ENCODE measurements around the gene BAIAP3.

Gene BAIAP3

DNA sequence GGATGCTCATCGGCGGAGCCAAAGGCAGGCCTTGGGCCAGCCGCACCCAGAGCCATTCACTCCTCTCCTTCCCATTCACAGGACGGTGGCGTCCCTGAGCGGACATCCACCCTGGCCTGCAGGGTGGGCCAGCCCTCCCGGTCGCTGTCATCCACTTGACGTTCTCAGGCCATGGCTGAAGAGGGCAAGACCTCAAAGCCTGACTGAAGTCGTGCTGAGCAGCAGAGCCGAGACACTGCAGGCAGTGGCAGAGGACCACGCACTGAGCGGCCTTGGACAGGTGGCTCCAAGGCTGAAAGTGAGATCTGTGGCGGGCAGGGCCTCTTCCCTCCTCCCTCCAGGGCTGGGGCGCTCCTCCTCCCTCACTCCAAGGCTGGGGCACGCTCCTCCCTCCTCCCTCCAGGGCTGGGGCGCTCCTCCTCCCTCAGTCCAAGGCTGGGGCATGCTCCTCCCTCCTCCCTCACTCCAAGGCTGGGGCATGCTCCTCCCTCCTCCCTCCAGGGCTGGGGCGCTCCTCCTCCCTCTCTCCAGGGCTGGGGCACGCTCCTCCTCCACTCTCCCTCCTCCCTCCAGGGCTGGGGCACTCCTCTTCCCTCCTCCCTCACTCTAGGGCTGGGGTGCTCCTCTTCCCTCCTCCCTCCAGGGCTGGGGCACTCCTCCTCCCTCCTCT is 42.4 kb downstream of the BAIAP3 start:
- intact Hi-C loops (cut with micrococcal nuclease), result no loop called here

DNA sequence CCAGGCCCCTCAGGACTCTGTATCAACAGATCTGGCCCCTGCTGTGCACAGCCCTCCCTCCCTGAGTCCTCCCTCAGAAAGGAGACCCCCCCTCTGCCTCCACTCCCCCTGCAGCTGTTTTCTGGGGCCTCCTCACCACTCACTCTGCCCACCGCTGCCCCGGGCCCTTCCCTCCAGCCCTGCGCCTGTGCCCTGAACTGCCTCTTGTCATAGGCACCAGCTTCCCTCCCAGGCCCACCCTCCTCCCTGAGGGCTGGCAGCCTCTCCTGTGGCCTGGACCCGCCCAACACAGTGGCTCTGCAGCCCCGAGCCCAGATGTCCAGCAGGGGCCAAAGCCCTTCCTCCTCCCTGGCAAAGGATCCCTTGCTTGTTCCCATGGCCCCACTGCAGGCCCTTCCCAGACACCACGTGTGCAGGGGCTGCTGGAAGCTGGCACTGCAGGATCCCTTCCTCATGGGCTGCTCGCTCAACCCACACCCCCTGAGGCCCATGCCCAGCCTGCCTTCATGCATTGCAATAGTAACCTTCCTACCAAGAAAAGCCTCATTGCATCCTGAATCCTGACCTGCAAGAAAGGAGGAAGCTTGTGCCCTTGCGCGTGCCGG is 44.1 kb downstream of the BAIAP3 start:
- H3K27ac Mint-ChIP-seq, result no peak overlapping the region
- H3K4me3 Mint-ChIP-seq, result peak overlapping the region; percentile 61
- no peaks in the 10 kb centered on the region for H3K9me3 Mint-ChIP-seq
- intact Hi-C loops (cut with micrococcal nuclease), result no loop called here
- H3K36me3 Mint-ChIP-seq (ENCODE audit: low read depth), result peaks cover 76% of the 10 kb centered on the region
- peaks cover 17% of the 10 kb centered on the region for H3K4me1 Mint-ChIP-seq (ENCODE audit: low read depth)
- no peaks in the 10 kb centered on the region for H3K27me3 Mint-ChIP-seq

More for the DNA sequence above, 42.4 kb downstream of the BAIAP3 start:
- H3K9me3 Mint-ChIP-seq, result no peaks in the 10 kb centered on the region
- peaks cover 76% of the 10 kb centered on the region for H3K36me3 Mint-ChIP-seq (ENCODE audit: low read depth)
- H3K27ac Mint-ChIP-seq, result no peak overlapping the region
- H3K4me1 Mint-ChIP-seq (ENCODE audit: low read depth), result peaks cover 17% of the 10 kb centered on the region
- H3K4me3 Mint-ChIP-seq, result no peak overlapping the region
- H3K27me3 Mint-ChIP-seq, result no peaks in the 10 kb centered on the region

DNA sequence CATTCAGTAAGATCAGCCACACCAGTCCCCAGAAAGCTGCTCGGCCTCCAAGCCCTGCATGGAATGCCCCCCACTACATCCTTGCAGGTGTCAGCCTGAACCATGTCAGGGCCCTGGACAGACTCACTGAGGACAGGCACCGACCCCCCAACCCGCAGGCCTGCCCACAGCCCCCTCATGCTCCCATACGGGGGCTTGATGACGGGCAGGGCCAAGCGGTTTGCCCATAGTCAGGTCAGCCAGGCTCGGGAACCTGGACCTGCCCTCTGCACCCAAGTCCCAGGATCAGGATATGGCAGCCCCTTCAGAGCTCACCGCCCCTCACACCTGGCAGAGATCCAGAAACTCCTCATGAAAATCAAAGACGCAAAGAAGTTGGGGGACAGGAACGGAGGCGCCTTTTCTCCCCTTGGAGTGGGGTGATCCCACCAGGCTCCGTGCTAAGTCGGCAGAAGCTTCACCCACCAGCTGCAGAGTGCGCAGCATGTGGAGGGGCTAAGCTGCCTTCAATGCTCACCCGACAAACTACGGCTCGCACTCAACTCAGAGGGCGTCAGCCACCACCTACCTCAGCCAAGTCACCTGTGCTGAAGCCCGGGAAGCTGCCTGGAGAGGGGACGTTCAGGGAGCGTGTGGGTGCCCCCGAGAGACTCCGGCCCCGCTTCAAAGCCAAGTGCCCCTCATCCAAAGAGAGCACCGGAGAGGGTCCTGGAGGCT is 44.8 kb downstream of the BAIAP3 start:
- Mint-ChIP-seq H3K36me3 (ENCODE audit: low read depth) (peaks cover 83% of the 10 kb centered on the region), H3K9me3 (no peaks in the 10 kb centered on the region), H3K4me1 (ENCODE audit: low read depth) (peaks cover 17% of the 10 kb centered on the region), H3K27ac (peak overlapping the region; percentile 70), H3K27me3 (no peaks in the 10 kb centered on the region), H3K4me3 (peak overlapping the region; percentile 78)
- intact Hi-C loops (cut with micrococcal nuclease), result no loop called here

DNA sequence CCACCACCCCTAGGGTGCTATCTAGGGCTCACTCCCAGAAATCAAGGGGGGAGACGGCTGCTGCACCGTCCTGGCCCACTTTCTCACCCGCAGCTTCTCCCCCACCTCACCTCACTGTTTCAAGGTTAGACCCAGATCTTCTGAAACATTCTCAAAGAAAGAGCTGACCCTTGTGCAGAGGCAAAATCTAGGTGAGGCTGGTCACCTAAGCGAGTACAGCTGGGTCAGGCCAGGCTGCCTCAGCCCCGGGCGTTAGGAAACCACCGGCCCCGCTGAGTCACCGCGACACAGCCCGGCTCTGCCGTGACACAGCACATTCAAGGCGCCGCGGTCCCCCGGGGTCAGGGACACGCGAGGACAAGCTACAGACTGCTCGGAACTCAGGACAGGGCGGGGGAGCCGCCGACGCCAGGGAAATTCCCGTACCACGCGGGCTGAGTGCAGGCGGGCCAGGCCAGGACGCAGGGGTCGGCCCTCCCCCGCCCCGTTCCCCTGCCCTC is 45.4 kb downstream of the BAIAP3 start:
- Mint-ChIP-seq H3K27ac (peak overlapping the region; percentile 70), H3K9me3 (no peaks in the 10 kb centered on the region), H3K4me1 (ENCODE audit: low read depth) (peaks cover 17% of the 10 kb centered on the region), H3K4me3 (peak overlapping the region; percentile 78), H3K27me3 (no peaks in the 10 kb centered on the region), H3K36me3 (ENCODE audit: low read depth) (peaks cover 89% of the 10 kb centered on the region)
- intact Hi-C loops (cut with micrococcal nuclease), result no loop called here

DNA sequence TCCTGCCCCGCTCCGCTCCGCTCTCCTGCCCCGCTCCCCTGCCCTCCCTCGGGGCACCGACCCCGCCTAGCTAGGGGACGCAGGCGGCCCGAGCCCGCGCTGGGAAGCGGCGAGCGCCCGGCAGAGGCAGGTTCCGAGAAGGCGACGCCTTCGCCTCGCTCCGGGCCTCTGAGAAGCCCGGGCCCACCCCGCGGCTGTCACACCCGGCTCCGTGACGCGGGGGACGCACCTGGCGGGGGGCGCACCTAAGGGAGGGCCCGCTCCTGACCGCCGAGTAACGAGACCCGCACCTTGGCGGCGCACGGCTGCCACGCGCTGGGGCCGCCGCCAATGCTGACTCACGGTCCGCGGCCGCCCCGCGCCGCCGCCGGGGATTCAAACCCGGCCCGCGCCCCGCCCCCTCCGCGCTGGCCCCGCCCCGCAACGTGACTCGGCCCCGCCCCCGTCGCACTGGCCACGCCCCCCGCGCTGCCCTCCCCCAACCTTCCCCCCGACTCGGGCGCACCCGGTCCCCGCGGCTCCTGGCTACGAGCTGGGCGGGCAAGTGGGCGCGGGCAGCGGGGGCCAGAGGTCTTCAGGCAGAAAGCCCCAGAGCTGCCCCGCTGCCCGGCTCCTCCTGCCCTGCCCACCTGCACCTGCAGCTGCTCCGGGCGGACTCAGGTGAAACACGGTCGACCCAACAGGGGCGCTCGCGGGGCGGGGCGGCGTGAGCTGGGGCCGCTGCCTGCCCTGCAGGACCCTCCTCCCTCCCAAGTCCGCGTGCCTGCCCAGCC is 46.0 kb downstream of the BAIAP3 start:
- peak overlapping the region; percentile 70 for H3K27ac Mint-ChIP-seq

DNA sequence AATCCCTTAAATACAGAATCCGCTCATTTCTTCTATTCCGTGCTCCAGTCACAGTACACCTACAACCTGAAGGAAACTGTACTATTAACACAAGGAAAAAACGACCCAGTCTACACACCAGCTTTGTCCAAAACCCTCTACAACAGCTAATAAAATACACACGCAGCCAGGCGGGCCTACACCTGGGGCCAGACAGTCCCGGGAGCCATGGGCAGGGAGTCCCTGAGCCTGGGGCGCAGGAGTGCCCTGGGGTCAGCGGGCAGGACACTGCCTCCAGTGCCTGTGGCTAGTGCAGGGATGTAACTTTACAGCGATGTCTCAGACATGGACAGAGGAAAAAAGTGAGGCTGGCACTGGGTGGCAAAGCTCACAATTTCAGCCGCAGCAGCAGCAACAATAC is 46.8 kb downstream of the BAIAP3 start:
- H3K4me3 Mint-ChIP-seq, result peak overlapping the region; percentile 57
- H3K9me3 Mint-ChIP-seq, result no peaks in the 10 kb centered on the region
- intact Hi-C loops (cut with micrococcal nuclease), result no loop called here
- peaks cover 17% of the 10 kb centered on the region for H3K4me1 Mint-ChIP-seq (ENCODE audit: low read depth)
- H3K27me3 Mint-ChIP-seq, result no peaks in the 10 kb centered on the region
- no peak overlapping the region for H3K27ac Mint-ChIP-seq
- peaks cover 89% of the 10 kb centered on the region for H3K36me3 Mint-ChIP-seq (ENCODE audit: low read depth)

More for the DNA sequence above, 46.0 kb downstream of the BAIAP3 start:
- intact Hi-C loops (cut with micrococcal nuclease), result no loop called here
- Mint-ChIP-seq H3K9me3 (no peaks in the 10 kb centered on the region), H3K4me1 (ENCODE audit: low read depth) (peaks cover 17% of the 10 kb centered on the region), H3K4me3 (peak overlapping the region; percentile 78), H3K36me3 (ENCODE audit: low read depth) (peaks cover 89% of the 10 kb centered on the region), H3K27me3 (no peaks in the 10 kb centered on the region)

DNA sequence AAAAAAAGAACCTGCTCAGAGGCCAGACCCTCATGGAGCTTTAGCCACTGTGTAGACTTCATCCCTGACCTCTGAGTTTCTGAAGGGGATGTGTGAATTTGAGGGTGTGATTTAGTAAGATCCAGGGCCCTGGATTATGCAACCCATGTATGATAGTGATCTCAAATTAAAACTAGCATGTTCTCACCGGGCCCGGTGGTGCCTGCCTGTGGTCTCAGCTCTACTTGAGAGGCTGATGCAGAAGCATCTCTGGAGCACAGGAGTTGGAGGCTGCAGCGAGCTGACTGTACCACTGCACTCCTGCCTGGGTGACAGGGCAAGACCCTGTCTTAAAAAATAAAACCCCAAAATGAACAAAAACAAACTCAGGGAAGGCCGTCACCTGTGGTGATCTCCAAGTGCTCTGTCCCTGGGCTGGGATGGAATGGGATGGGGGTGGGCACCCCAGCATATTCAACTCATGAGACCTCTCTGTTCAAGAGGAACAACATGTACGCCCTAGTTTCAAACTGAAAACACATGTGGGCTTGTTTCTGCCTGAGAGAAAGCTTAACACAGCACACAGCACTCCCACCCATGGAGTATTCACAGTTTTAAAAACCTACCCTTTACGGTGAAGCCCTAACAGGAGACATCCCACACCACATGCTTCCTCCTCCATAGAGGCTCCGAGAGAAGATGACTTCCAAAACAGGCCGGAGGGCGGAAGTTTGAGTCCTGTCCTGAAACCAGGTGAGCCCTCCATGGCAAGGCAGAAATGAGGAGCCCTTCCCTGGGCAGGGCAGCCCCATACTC is 48.4 kb downstream of the BAIAP3 start:
- no peak overlapping the region for H3K27ac Mint-ChIP-seq
- H3K27me3 Mint-ChIP-seq, result no peaks in the 10 kb centered on the region
- H3K4me3 Mint-ChIP-seq, result no peak overlapping the region
- intact Hi-C loops (cut with micrococcal nuclease), result no loop called here
- H3K36me3 Mint-ChIP-seq (ENCODE audit: low read depth), result peaks cover 90% of the 10 kb centered on the region
- no peaks in the 10 kb centered on the region for H3K9me3 Mint-ChIP-seq
- H3K4me1 Mint-ChIP-seq (ENCODE audit: low read depth), result peaks cover 17% of the 10 kb centered on the region

DNA sequence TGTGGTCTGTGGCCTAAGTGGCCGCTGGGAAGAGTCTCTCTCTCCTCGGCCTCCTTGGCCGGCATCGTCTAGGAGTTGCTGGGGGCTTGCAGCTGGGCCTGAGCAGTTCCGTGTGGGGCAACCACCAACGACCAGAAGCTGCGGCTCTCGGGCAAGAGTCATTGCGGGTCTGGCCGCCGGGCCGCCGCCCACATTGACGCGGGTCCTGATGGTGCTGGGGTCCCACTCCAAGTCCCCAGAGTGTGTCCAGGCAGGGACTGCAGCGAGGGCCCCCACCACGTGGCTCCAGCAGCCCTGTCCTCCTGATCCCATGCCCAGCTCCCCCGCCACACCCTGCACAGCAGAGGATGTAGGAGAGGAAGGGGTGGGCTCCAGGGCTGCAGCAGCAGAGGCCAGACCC is 50.1 kb downstream of the BAIAP3 start:
- no peak overlapping the region for H3K27ac Mint-ChIP-seq
- H3K36me3 Mint-ChIP-seq (ENCODE audit: low read depth), result peaks cover 92% of the 10 kb centered on the region
- no peaks in the 10 kb centered on the region for H3K27me3 Mint-ChIP-seq
- peaks cover 5% of the 10 kb centered on the region for H3K4me1 Mint-ChIP-seq (ENCODE audit: low read depth)
- intact Hi-C loops (cut with micrococcal nuclease), result no loop called here
- H3K9me3 Mint-ChIP-seq, result no peaks in the 10 kb centered on the region
- H3K4me3 Mint-ChIP-seq, result no peak overlapping the region

DNA sequence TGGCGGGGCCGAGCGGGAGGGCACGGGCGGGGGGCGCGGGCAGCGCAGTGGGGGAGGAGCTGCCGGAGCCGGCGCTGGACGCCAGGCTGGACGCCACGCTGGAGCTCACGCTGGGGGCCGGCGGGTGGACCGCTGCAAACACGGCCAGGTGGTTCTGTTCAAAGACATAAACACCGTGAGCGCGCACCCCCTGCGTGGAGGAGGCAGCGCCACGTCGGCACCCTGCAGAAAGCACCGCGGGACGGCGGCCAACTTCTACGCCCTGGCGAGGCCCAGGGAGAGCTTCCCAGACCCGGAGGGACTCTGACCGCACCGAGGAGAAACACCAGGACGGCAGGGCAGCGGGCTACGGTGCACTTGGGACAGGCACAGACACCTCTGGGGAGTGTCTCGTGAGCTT is 51.8 kb downstream of the BAIAP3 start:
- no peak overlapping the region for H3K27ac Mint-ChIP-seq
- H3K4me3 Mint-ChIP-seq, result no peak overlapping the region
- H3K4me1 Mint-ChIP-seq (ENCODE audit: low read depth), result no peaks in the 10 kb centered on the region
- peaks cover 100% of the 10 kb centered on the region for H3K36me3 Mint-ChIP-seq (ENCODE audit: low read depth)
- intact Hi-C loops (cut with micrococcal nuclease), result no loop called here
- no peaks in the 10 kb centered on the region for H3K27me3 Mint-ChIP-seq
- H3K9me3 Mint-ChIP-seq, result no peaks in the 10 kb centered on the region

DNA sequence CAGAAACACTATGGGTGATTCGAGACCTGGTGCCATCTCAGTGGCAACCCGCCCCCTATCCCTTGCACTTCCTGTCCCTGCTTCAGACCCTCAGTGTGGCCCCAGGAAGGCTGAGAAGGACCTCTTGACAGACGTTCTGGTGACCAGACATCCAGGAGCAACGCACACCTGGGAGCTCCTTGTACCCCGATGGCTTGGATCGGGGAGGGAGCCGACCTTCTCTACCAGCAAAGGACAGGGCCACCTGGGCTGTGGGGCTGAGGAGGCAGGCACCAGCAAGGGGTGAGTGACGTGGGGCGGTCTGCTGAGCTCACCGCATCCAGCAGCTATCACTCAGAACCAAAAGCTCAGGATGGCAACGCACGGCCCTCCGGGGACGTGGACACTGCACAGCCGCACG is 53.9 kb downstream of the BAIAP3 start:
- no peaks in the 10 kb centered on the region for H3K27me3 Mint-ChIP-seq
- H3K36me3 Mint-ChIP-seq (ENCODE audit: low read depth), result peaks cover 100% of the 10 kb centered on the region
- H3K4me3 Mint-ChIP-seq, result no peak overlapping the region
- H3K4me1 Mint-ChIP-seq (ENCODE audit: low read depth), result no peaks in the 10 kb centered on the region
- intact Hi-C loops (cut with micrococcal nuclease), result no loop called here
- no peak overlapping the region for H3K27ac Mint-ChIP-seq
- no peaks in the 10 kb centered on the region for H3K9me3 Mint-ChIP-seq

DNA sequence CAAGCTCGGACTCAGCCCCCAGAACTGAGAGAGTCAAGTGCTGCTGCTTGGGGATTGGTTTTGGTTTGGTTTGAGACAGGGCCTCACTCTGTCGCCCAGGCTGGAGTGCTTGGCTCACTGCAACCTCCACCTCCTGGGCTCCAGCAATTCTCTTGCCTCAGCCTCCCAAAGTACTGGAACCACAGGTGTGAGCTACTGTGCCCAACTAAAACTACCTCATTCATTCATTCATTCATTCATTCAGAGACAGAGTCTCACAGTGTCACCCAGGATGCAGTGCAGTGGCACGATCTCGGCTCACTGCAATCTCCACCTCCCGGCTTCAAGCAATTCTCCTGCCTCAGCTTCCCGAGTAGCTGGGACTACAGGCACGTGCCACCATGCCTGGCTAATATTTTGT is 56.3 kb downstream of the BAIAP3 start:
- no peaks in the 10 kb centered on the region for H3K4me1 Mint-ChIP-seq (ENCODE audit: low read depth)
- no peak overlapping the region for H3K27ac Mint-ChIP-seq
- peaks cover 100% of the 10 kb centered on the region for H3K36me3 Mint-ChIP-seq (ENCODE audit: low read depth)
- no peak overlapping the region for H3K4me3 Mint-ChIP-seq
- no peaks in the 10 kb centered on the region for H3K9me3 Mint-ChIP-seq
- no peaks in the 10 kb centered on the region for H3K27me3 Mint-ChIP-seq
- intact Hi-C loops (cut with micrococcal nuclease), result no loop called here

DNA sequence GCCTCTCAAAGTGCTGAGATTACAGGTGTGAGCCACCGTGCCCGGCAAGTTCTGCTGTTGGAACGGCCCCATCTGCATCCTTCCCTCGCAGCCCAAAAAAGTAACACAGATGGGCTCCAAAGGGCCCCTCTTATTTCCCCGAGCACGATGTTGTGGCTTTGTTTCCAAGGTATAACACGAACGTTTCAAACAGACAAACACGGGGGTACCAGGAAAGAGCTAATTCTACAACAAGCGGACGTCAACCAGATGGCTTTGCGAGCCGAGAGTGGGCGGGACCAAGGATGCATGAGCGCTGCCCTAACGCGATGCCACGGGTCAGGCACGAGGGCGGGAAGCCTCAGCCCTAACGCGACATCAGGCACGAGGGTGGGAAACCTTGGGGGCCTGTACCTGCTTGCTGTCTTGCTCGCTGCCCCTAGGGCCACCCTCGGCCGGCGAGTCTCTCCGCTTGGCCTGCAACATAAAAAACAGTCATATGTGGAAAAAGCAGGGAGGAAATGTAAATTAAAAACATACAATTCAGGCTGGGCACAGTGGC is 56.9 kb downstream of the BAIAP3 start:
- H3K4me1 Mint-ChIP-seq (ENCODE audit: low read depth), result no peaks in the 10 kb centered on the region
- H3K9me3 Mint-ChIP-seq, result no peaks in the 10 kb centered on the region
- intact Hi-C loops (cut with micrococcal nuclease), result no loop called here
- H3K27ac Mint-ChIP-seq, result no peak overlapping the region
- H3K27me3 Mint-ChIP-seq, result no peaks in the 10 kb centered on the region
- no peak overlapping the region for H3K4me3 Mint-ChIP-seq
- H3K36me3 Mint-ChIP-seq (ENCODE audit: low read depth), result peaks cover 100% of the 10 kb centered on the region

DNA sequence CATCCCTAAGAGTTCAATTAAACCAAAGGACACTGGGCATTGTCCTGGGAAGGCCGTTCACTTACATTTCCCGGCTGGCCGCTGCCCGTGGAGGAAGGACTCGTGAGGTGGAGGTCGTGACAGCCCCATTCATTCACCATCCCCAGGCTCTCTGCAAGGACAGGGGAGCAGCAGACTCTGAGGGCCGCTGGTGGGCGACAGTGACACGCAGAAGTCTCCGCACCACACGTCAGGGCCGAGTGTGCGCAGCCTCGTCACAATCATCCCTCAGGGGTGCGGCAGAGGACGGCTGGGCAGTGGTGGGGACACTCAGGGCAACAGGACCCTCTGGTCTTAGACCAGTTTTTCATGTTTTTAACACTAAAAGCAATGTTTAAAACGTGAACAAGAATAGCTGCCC is 59.4 kb downstream of the BAIAP3 start:
- Mint-ChIP-seq H3K9me3 (no peaks in the 10 kb centered on the region), H3K27me3 (no peaks in the 10 kb centered on the region), H3K36me3 (ENCODE audit: low read depth) (peaks cover 96% of the 10 kb centered on the region), H3K4me3 (no peak overlapping the region), H3K4me1 (ENCODE audit: low read depth) (no peaks in the 10 kb centered on the region), H3K27ac (no peak overlapping the region)
- intact Hi-C loops (cut with micrococcal nuclease), result no loop called here
